Keratinocyte (primary cell): ENCODE measurements around the gene GP1BB. TPM values are rescaled to one million over a fixed set of nuclear protein-coding genes. Genes with fewer than 3 reads are reported as not detected.

Source experiments
- DNase-seq: peaks from one replicate; pipeline ENCODE4 v3.0.0-alpha.2; 2011; ENCODE audit warnings: low read depth, missing footprints, low spot score
- FAIRE-seq: peaks from 2 replicates; lab custom pipeline; 2011; peaks lifted over from hg19 to GRCh38; lab: Jason Lieb, UNC
- H2AFZ ChIP-seq: 2 replicates; pipeline ENCODE4 v1.6.0; 2012; ENCODE audit warnings: low read length, control low read depth, inconsistent platforms; ENCODE audit not compliant: control insufficient read depth
- H3K27ac ChIP-seq: 2 replicates; pipeline ENCODE4 v1.5.1; 2011; ENCODE audit warnings: low read length; ENCODE audit not compliant: control insufficient read depth, insufficient read depth
- H3K27me3 ChIP-seq: 3 replicates; pipeline ENCODE4 v1.6.0; 2011; ENCODE audit warnings: low read length; ENCODE audit not compliant: control insufficient read depth, insufficient read depth; ENCODE audit errors: extremely low read depth
- H3K36me3 ChIP-seq, 2 experiments: 2 replicates in 1 of 2; 3 replicates in 1 of 2; pipeline ENCODE4 v1.5.1; 2011; ENCODE audit warnings: low read length in 2 of 2, mild to moderate bottlenecking in 1 of 2; ENCODE audit not compliant: control insufficient read depth in 2 of 2, insufficient read depth in 2 of 2; ENCODE audit errors: extremely low read depth in 1 of 2
- H3K4me1 ChIP-seq: 3 replicates; pipeline ENCODE4 v1.5.1; 2011; ENCODE audit warnings: low read length; ENCODE audit not compliant: control insufficient read depth, insufficient read depth; ENCODE audit errors: extremely low read depth
- H3K4me2 ChIP-seq: 3 replicates; pipeline ENCODE4 v1.6.0; 2011; ENCODE audit warnings: low read depth, low read length; ENCODE audit not compliant: control insufficient read depth, insufficient read depth; ENCODE audit errors: extremely low read depth
- H3K4me3 ChIP-seq, 3 experiments: fragments of 200-600 bp in 1 of 3; sonication (generic) in 1 of 3; 2 replicates in 2 of 3; 3 replicates in 1 of 3; pipeline ENCODE4 v1.5.1; 2011 to 2016; ENCODE audit warnings: low read length in 3 of 3, mild to moderate bottlenecking in 3 of 3, control low read depth in 2 of 3, inconsistent platforms in 1 of 3, low read depth in 1 of 3, mixed read lengths in 1 of 3, mixed run types in 1 of 3, moderate library complexity in 1 of 3; ENCODE audit not compliant: control insufficient read depth in 2 of 3, insufficient read depth in 2 of 3; ENCODE audit errors: extremely low read depth in 1 of 3
- H3K79me2 ChIP-seq: 2 replicates; pipeline ENCODE4 v1.6.0; 2012; ENCODE audit warnings: low read length; ENCODE audit not compliant: control insufficient read depth, insufficient read depth
- H3K9ac ChIP-seq: 3 replicates; pipeline ENCODE4 v1.6.0; 2011; ENCODE audit warnings: low read length; ENCODE audit not compliant: control insufficient read depth, insufficient read depth; ENCODE audit errors: extremely low read depth
- H3K9me1 ChIP-seq: 3 replicates; pipeline ENCODE4 v1.6.0; 2011; ENCODE audit warnings: low read length; ENCODE audit not compliant: control insufficient read depth, insufficient read depth; ENCODE audit errors: extremely low read depth
- H3K9me3 ChIP-seq: 2 replicates; pipeline ENCODE4 v1.5.1; 2012; ENCODE audit warnings: low read depth, low read length; ENCODE audit not compliant: control insufficient read depth
- H4K20me1 ChIP-seq: 3 replicates; pipeline ENCODE4 v1.6.0; 2011; ENCODE audit warnings: low read length; ENCODE audit not compliant: control insufficient read depth, insufficient read depth; ENCODE audit errors: extremely low read depth
- CTCF ChIP-seq, 3 experiments: IDR thresholded peaks in 1 of 3; conservative IDR thresholded peaks in 1 of 3; optimal IDR thresholded peaks in 1 of 3; 2 replicates in 2 of 3; 3 replicates in 1 of 3; pipeline versions ENCODE3 to v1.5.1; 2011; ENCODE audit warnings: low read length in 3 of 3, mild to moderate bottlenecking in 3 of 3, moderate library complexity in 2 of 3, control low read depth in 1 of 3, inconsistent platforms in 1 of 3; ENCODE audit not compliant: insufficient read depth in 2 of 3; ENCODE audit errors: extremely low read depth in 1 of 3
- EZH2 ChIP-seq: IDR thresholded peaks from one replicate; pipeline ENCODE4 v1.6.1; 2012; ENCODE audit warnings: inconsistent platforms, mild to moderate bottlenecking, low read length, moderate library complexity
- dilution Hi-C: fragments of 300-500 bp; cut with MboI; formaldehyde crosslinking; loops from one replicate; pipeline ENCODE4 v1.7.0; 2020; ENCODE audit warnings: low sequenced_read_pairs; ENCODE audit not compliant: extremely low pct_ligation_motif_present
- polyA plus RNA-seq, 5 experiments: library from polyadenylated mRNA; depleted of rRNA in 3 of 5; stranded (reverse) in 3 of 5; stranded (forward) in 1 of 5; unstranded in 1 of 5; fragments of >200 nt; gene quantifications; 1 replicate in 1 of 5; 2 replicates in 3 of 5; 3 replicates in 1 of 5; pipeline versions ENCODE4 v1.2.1 to v1.2.3, GENCODE V29; 2011 to 2012; ENCODE audit warnings: missing spikeins in 2 of 5, low read depth in 1 of 5, low replicate concordance in 1 of 5

GP1BB gene
- polyA plus RNA-seq, 1 donor (not counting 4 experiments of a cell fraction or from before 2014, with no cell fraction given): 0.05 TPM

- Histone ChIP-seq H3K79me2 (no peaks in the 10 kb centered on the region), H3K36me3 (no peaks in the 10 kb centered on the region), H3K9me1 (no peaks in the 10 kb centered on the region), H4K20me1 (peaks cover 5% of the 10 kb centered on the region), H3K4me3 (no peak overlapping the region), H3K9me3 (no peaks in the 10 kb centered on the region), H3K27ac (no peak overlapping the region), H3K27me3 (peaks cover 2% of the 10 kb centered on the region), H3K4me1 (no peaks in the 10 kb centered on the region), H2AFZ (no peak overlapping the region), H3K4me2 (no peak overlapping the region), H3K9ac (no peak overlapping the region)
- TF ChIP-seq EZH2 (no peak), CTCF (optimal IDR thresholded peaks at IDR 0.05 in 1 of 3, IDR thresholded peaks at IDR 0.05 in 1 of 3, conservative IDR thresholded peaks at IDR 0.05 in 1 of 3; ENCODE audit: extremely low read depth in 1 of 3, insufficient read depth in 2 of 3, low read length in 3 of 3) (no peak)
- FAIRE-seq (no peak), DNase-seq (no peak)
- dilution Hi-C loops: no loop called here
Measured at GRCh38 chr22:19734837-19735382, 11.6 kb downstream of the GP1BB start.

GRCh38 chr22:19735665-19736510 lies 12.5 kb downstream of the GP1BB start:
- DNase-seq (no peak), FAIRE-seq (no peak)
- dilution Hi-C loops: no loop called here
- H4K20me1 ChIP-seq: peaks cover 5% of the 10 kb centered on the region
- no peaks in the 10 kb centered on the region for H3K9me3 ChIP-seq
- H3K27ac ChIP-seq: no peak overlapping the region
- H3K9ac ChIP-seq: no peak overlapping the region
- H3K27me3 ChIP-seq: peaks cover 2% of the 10 kb centered on the region
- H3K4me2 ChIP-seq: no peak overlapping the region
- TF ChIP-seq CTCF (optimal IDR thresholded peaks at IDR 0.05 in 1 of 3, IDR thresholded peaks at IDR 0.05 in 1 of 3, conservative IDR thresholded peaks at IDR 0.05 in 1 of 3; ENCODE audit: extremely low read depth in 1 of 3, insufficient read depth in 2 of 3, low read length in 3 of 3): no peak
- TF ChIP-seq EZH2: no peak
- no peaks in the 10 kb centered on the region for H3K79me2 ChIP-seq
- H3K36me3 ChIP-seq: no peaks in the 10 kb centered on the region
- no peak overlapping the region for H3K4me3 ChIP-seq
- no peak overlapping the region for H2AFZ ChIP-seq
- H3K4me1 ChIP-seq: no peaks in the 10 kb centered on the region
- H3K9me1 ChIP-seq: no peaks in the 10 kb centered on the region
